Type B pancreatic cell (in vitro differentiated cells): ENCODE results near the gene GRIA4. TPM values are rescaled to one million over a fixed set of nuclear protein-coding genes. Genes with fewer than 3 reads are reported as not detected.

ENCODE experiments used
- DNase-seq: peaks from one replicate; pipeline ENCODE4 v3.0.0; 2021; ENCODE audit warnings: mixed read lengths; ENCODE audit not compliant: unreplicated experiment; ENCODE audit errors: extremely low spot score
- H3K27ac Mint-ChIP-seq: 2 replicates; pipeline ENCODE4 v1.8.0; 2021; ENCODE audit warnings: mild to moderate bottlenecking, mixed read lengths
- H3K27me3 Mint-ChIP-seq: 2 replicates; pipeline ENCODE4 v1.8.0; 2021; ENCODE audit warnings: mixed read lengths
- H3K36me3 Mint-ChIP-seq: 2 replicates; pipeline ENCODE4 v1.8.0; 2021; ENCODE audit warnings: mixed read lengths
- H3K4me1 Mint-ChIP-seq: one replicate; pipeline ENCODE4 v1.8.0; 2021; ENCODE audit warnings: mixed read lengths; ENCODE audit not compliant: unreplicated experiment
- H3K4me3 Mint-ChIP-seq: 2 replicates; pipeline ENCODE4 v1.8.0; 2021; ENCODE audit warnings: mild to moderate bottlenecking, mixed read lengths
- H3K9me3 Mint-ChIP-seq: 2 replicates; pipeline ENCODE4 v1.8.0; 2021; ENCODE audit warnings: mixed read lengths
- total RNA-seq: library from RNA; stranded (reverse); gene quantifications from 2 replicates; pipeline ENCODE4 v1.2.1, GENCODE V29; 2021; ENCODE audit warnings: low replicate concordance
- TF ChIP-seq, protein P1 (sequence below): fragments of 200-600 bp; sonication (generic); conservative IDR thresholded peaks from 2 replicates; pipeline ENCODE4 v1.5.0; 2021; ENCODE audit warnings: antibody characterized with exemption, mild to moderate bottlenecking

GRIA4 gene
- total RNA-seq, 1 donor from 2014 or later, result 26.7 TPM

DNA sequence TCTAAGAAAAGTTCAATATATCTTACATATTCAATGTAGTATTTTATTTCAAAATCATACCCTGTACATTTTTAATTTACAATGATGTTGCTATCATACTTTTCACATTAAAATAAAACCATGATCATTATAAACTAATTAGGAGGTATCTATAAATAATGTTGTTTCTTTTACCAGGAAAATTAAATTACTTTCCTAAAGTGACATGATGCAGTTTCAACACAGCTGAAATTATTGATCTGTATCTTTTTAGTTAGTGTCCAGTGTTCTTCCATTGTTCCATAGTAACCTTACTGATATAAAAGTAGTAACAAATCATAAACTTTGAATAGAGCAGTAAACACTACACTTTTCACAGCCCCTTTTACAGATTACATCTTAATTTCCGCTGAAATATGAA, 29.7 kb downstream of the GRIA4 start:
- DNase-seq, result no peak
- Mint-ChIP-seq H3K9me3 (no peaks in the 10 kb centered on the region), H3K4me3 (no peak overlapping the region), H3K4me1 (no peaks in the 10 kb centered on the region), H3K27ac (no peak overlapping the region), H3K36me3 (peaks cover 4% of the 10 kb centered on the region), H3K27me3 (no peaks in the 10 kb centered on the region)
- TF ChIP-seq, protein P1, sequence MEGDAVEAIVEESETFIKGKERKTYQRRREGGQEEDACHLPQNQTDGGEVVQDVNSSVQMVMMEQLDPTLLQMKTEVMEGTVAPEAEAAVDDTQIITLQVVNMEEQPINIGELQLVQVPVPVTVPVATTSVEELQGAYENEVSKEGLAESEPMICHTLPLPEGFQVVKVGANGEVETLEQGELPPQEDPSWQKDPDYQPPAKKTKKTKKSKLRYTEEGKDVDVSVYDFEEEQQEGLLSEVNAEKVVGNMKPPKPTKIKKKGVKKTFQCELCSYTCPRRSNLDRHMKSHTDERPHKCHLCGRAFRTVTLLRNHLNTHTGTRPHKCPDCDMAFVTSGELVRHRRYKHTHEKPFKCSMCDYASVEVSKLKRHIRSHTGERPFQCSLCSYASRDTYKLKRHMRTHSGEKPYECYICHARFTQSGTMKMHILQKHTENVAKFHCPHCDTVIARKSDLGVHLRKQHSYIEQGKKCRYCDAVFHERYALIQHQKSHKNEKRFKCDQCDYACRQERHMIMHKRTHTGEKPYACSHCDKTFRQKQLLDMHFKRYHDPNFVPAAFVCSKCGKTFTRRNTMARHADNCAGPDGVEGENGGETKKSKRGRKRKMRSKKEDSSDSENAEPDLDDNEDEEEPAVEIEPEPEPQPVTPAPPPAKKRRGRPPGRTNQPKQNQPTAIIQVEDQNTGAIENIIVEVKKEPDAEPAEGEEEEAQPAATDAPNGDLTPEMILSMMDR, result no peak

DNA sequence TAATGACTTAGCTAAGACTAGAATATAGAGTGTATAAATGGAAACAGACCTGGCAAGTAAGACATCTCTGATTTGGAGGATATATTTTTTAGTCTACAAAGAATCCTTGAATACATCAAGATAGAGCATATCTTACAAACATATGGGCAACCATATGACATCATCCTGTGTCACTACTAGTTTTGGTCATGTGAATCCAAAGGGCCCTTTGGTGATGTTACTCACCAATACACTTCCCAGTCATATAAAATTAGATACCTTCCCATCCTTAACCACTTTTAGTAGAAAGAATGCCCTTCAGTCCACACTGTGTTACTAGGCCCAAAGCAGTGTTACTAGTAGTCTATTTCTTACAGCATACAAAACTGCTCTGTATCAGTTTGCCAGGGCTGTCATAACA, 31.6 kb downstream of the GRIA4 start:
- no peak overlapping the region for H3K27ac Mint-ChIP-seq
- H3K9me3 Mint-ChIP-seq, result no peaks in the 10 kb centered on the region
- no peak for DNase-seq
- no peaks in the 10 kb centered on the region for H3K27me3 Mint-ChIP-seq
- H3K4me1 Mint-ChIP-seq, result no peaks in the 10 kb centered on the region
- no peak overlapping the region for H3K4me3 Mint-ChIP-seq
- peaks cover 4% of the 10 kb centered on the region for H3K36me3 Mint-ChIP-seq
- TF ChIP-seq, protein P1, result no peak

DNA sequence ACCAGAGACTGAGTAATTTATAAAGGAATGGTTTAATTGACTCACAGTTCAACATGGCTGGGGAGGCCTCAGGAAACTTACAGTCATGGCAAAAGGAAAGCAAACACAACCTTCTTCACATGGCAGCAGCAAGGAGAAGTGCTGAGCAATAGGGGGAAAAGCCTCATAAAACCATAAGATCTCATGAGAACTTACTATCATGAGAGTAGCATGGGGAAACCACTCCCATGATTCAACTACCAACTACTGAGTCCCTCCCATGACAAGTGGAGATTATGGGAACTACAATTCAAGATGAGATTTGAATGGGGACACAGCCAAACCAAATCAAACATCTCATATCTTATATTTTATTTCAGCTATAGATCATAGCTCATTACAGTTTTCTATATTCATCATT, 33.0 kb downstream of the GRIA4 start:
- Mint-ChIP-seq H3K4me1 (no peaks in the 10 kb centered on the region), H3K36me3 (peaks cover 4% of the 10 kb centered on the region), H3K4me3 (no peak overlapping the region), H3K27me3 (no peaks in the 10 kb centered on the region), H3K27ac (no peak overlapping the region), H3K9me3 (peaks cover 6% of the 10 kb centered on the region)
- DNase-seq, result no peak
- TF ChIP-seq, protein P1, result peak; percentile 19

DNA sequence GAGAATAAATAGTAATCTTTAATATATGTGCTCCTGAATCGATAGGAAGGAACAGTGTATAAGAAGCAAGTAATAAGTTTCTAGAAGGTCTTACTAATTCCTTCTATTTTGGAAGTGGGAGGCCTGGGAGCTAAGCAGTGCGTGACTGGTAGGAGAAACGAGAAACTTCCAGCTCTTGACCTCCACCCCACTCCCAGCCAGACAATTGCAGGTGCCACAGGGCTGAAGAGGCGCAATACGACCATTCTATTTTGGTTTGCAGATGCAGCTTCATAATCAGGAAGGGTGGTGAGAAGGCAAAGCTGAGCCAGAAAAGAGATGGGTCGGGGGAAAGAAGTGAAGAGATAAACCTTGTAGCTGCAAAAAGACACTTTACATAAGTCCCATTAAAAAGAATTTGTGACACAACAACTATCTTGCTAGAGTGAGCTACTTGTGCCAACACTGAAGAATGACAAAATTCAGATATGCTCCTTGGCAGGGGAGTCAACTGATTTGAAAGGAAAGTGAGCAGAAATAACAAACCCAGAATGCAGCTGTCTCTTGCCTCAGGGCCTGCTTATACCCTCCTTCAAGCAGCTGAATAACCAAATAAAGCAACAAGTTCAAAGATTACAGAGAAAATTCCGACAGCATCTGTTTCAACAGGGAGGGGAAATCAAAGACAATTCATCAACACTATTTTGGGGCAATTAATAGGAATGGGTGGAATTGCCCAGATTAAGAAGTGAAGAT, 35.1 kb downstream of the GRIA4 start:
- Mint-ChIP-seq H3K4me1 (no peaks in the 10 kb centered on the region), H3K9me3 (peaks cover 6% of the 10 kb centered on the region), H3K4me3 (no peak overlapping the region), H3K27me3 (no peaks in the 10 kb centered on the region), H3K27ac (no peak overlapping the region), H3K36me3 (peaks cover 4% of the 10 kb centered on the region)
- DNase-seq, result no peak
- TF ChIP-seq, protein P1, result no peak

DNA sequence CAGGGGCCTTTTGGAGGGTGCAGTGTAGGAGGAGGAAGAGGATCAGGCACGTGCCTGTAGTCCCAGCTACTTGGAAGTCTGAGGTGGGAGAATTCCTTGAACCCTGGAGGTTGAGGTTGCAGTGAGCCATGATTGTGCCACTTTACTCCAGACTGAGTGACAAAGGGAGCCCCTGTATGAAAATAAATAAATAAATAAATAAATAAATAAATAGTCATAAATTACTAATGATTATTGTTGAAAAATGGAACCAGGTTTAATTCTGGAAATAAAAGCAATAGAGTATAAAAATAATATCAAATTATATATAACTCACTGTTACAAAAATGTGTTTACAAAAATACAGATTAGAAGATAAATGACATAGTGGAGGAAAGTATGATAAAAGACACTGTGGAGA, 37.9 kb downstream of the GRIA4 start:
- Mint-ChIP-seq H3K36me3 (no peaks in the 10 kb centered on the region), H3K27ac (no peak overlapping the region), H3K9me3 (peaks cover 6% of the 10 kb centered on the region), H3K4me1 (no peaks in the 10 kb centered on the region), H3K4me3 (no peak overlapping the region), H3K27me3 (no peaks in the 10 kb centered on the region)
- TF ChIP-seq, protein P1, result no peak
- no peak for DNase-seq
